Epithelial cell of esophagus (primary cell): ENCODE results near the gene BTN2A1.
A peak's percentile ranks its signal among the peaks of the same experiment; 100 is the strongest.
"Not testable (repeated sequence)": the region's sequence is repeated elsewhere in the genome, so short reads cannot be mapped to it uniquely, and the experiment has no call there.

Source experiments
- DNase-seq: peaks from one replicate; pipeline ENCODE4 v3.0.0; 2010; ENCODE audit warnings: low read depth
- H3K4me3 ChIP-seq: 2 replicates; pipeline ENCODE4 v1.5.1; 2011; ENCODE audit warnings: mild to moderate bottlenecking, low read length, control low read depth
- CTCF ChIP-seq: IDR thresholded peaks from 2 replicates; pipeline ENCODE4 v1.5.1; 2011; ENCODE audit warnings: low read depth, mild to moderate bottlenecking, low read length, control low read depth, inconsistent platforms; ENCODE audit not compliant: insufficient read depth; ENCODE audit errors: missing control alignments

BTN2A1 gene

GRCh38 chr6:26507658-26508057, 49.9 kb downstream of the BTN2A1 start:
- no peak for DNase-seq
- TF ChIP-seq CTCF = no peak
- no peak overlapping the region for H3K4me3 ChIP-seq

- DNase-seq = peak; percentile 50
- not testable (repeated sequence) for H3K4me3 ChIP-seq
Observed at GRCh38 chr6:26511033-26511432, 53.3 kb downstream of the BTN2A1 start.

- DNase-seq = no peak
- H3K4me3 ChIP-seq = no peak overlapping the region
- no peak for TF ChIP-seq CTCF
Observed at GRCh38 chr6:26514984-26515383, 57.2 kb downstream of the BTN2A1 start.

GRCh38 chr6:26516481-26517427, 59.0 kb downstream of the BTN2A1 start:
- H3K4me3 ChIP-seq = no peak overlapping the region
- DNase-seq = no peak
- TF ChIP-seq CTCF = no peak
